Fibroblast of lung (primary cell): ENCODE results near the gene XPNPEP3.

ENCODE experiments used
- EZH2 ChIP-seq: IDR thresholded peaks from 2 replicates; pipeline ENCODE4 v1.5.1; 2012; ENCODE audit warnings: low read length, control low read depth, mild to moderate bottlenecking; ENCODE audit errors: missing control alignments
- TF ChIP-seq, protein P1 (sequence below), 2 donors: IDR thresholded peaks in 1 of 2; conservative IDR thresholded peaks in 1 of 2; 1 replicate in 1 of 2; 2 replicates in 1 of 2; pipeline ENCODE4 v1.5.1; 2011 to 2012; ENCODE audit warnings: low read length in 2 of 2, control low read depth in 1 of 2, inconsistent platforms in 1 of 2, low read depth in 1 of 2, mild to moderate bottlenecking in 1 of 2

DNA sequence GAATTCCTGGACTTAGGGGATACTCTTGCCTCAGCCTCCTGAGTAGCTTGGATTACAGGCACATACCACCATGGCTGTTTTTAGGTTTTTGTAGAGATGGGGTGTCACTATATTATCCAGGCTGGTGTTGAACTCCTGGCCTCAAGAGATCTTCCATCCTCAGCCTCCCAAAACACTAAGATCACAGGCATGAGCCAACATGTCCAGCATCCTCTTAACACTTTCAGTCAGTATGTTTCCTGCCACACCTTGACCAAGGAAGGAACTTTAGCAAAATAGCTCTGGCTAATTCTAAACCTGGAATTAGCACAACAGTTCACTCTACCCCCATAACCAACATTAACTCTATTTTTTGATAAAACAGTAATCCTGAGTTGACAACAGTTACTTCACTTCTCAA, 32.2 kb downstream of the XPNPEP3 start:
- TF ChIP-seq EZH2: no peak
- TF ChIP-seq, protein P1, sequence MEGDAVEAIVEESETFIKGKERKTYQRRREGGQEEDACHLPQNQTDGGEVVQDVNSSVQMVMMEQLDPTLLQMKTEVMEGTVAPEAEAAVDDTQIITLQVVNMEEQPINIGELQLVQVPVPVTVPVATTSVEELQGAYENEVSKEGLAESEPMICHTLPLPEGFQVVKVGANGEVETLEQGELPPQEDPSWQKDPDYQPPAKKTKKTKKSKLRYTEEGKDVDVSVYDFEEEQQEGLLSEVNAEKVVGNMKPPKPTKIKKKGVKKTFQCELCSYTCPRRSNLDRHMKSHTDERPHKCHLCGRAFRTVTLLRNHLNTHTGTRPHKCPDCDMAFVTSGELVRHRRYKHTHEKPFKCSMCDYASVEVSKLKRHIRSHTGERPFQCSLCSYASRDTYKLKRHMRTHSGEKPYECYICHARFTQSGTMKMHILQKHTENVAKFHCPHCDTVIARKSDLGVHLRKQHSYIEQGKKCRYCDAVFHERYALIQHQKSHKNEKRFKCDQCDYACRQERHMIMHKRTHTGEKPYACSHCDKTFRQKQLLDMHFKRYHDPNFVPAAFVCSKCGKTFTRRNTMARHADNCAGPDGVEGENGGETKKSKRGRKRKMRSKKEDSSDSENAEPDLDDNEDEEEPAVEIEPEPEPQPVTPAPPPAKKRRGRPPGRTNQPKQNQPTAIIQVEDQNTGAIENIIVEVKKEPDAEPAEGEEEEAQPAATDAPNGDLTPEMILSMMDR (conservative IDR thresholded peaks at IDR 0.05 in 1 of 2, IDR thresholded peaks at IDR 0.05 in 1 of 2; ENCODE audit: low read depth in 1 of 2, low read length in 2 of 2): no peak
